CD8-positive, alpha-beta memory T cell (primary cell): ENCODE results near the gene HMX3. TPM values are rescaled to one million over a fixed set of nuclear protein-coding genes. Genes with fewer than 3 reads are reported as not detected.

Source experiments
- CTCF ChIA-PET: fragments of 350-600 bp; sonication (Branson Sonifier 250); formaldehyde crosslinking; loops from one replicate; lab custom pipeline; 2021; ENCODE audit warnings: antibody characterized with exemption; lab: Charles Lee
- POLR2A ChIA-PET: fragments of 350-600 bp; sonication (Branson Sonifier 250); formaldehyde crosslinking; loops from one replicate; lab custom pipeline; 2021; ENCODE audit warnings: antibody characterized with exemption; lab: Charles Lee
- DNase-seq, 5 donors: peaks; one replicate each; pipeline versions ENCODE4 v3.0.0 to v3.0.0-alpha.2; 2020 to 2022; ENCODE audit warnings: mixed read lengths in 1 of 5
- H3K27ac ChIP-seq: one replicate; pipeline ENCODE4 v1.7.0; 2013; ENCODE audit warnings: low read depth, mild to moderate bottlenecking, low read length, moderate library complexity
- H3K27me3 ChIP-seq: 2 replicates; pipeline ENCODE4 v1.7.0; 2013; ENCODE audit warnings: low read length, mild to moderate bottlenecking; ENCODE audit not compliant: insufficient read depth, poor library complexity, severe bottlenecking
- H3K36me3 ChIP-seq: 2 replicates; pipeline ENCODE4 v1.7.0; 2013; ENCODE audit warnings: mild to moderate bottlenecking, low read length, moderate library complexity; ENCODE audit not compliant: insufficient read depth
- H3K4me1 ChIP-seq: 2 replicates; pipeline ENCODE4 v1.7.0; 2013; ENCODE audit warnings: mild to moderate bottlenecking, low read length, moderate library complexity; ENCODE audit not compliant: insufficient read depth
- H3K4me3 ChIP-seq: 2 replicates; pipeline ENCODE4 v1.7.0; 2013; ENCODE audit warnings: mild to moderate bottlenecking, low read length
- H3K9me3 ChIP-seq: 2 replicates; pipeline ENCODE4 v1.7.0; 2013; ENCODE audit warnings: mild to moderate bottlenecking, low read length
- H3K27ac Mint-ChIP-seq, 8 donors: one replicate each; pipeline ENCODE4 v1.8.0; 2020 to 2021; ENCODE audit warnings: mixed read lengths in 8 of 8, mild to moderate bottlenecking in 6 of 8, inconsistent platforms in 3 of 8, moderate library complexity in 3 of 8
- H3K27me3 Mint-ChIP-seq, 2 donors: one replicate each; pipeline ENCODE4 v1.8.0; 2020 to 2021; ENCODE audit warnings: mixed read lengths in 2 of 2, mild to moderate bottlenecking in 1 of 2, moderate library complexity in 1 of 2
- H3K36me3 Mint-ChIP-seq, 3 donors: one replicate each; pipeline ENCODE4 v1.8.0; 2020 to 2021; ENCODE audit warnings: mixed read lengths in 3 of 3, inconsistent platforms in 1 of 3, mild to moderate bottlenecking in 1 of 3
- H3K4me1 Mint-ChIP-seq, 3 donors: one replicate each; pipeline ENCODE4 v1.8.0; 2020 to 2021; ENCODE audit warnings: mixed read lengths in 3 of 3, inconsistent platforms in 1 of 3, mild to moderate bottlenecking in 1 of 3
- H3K4me3 Mint-ChIP-seq, 7 donors: one replicate each; pipeline ENCODE4 v1.8.0; 2020 to 2021; ENCODE audit warnings: mixed read lengths in 7 of 7, mild to moderate bottlenecking in 6 of 7, moderate library complexity in 4 of 7, inconsistent platforms in 2 of 7
- H3K9me3 Mint-ChIP-seq, 5 donors: one replicate each; pipeline ENCODE4 v1.8.0; 2020 to 2022; ENCODE audit warnings: mixed read lengths in 5 of 5, mild to moderate bottlenecking in 3 of 5, moderate library complexity in 2 of 5, inconsistent platforms in 1 of 5
- polyA plus RNA-seq: library from polyadenylated mRNA; unstranded; fragments of 300-500 nt; fragmentation: Illumina TruSeq; gene quantifications from one replicate; pipeline ENCODE4 v1.2.3, GENCODE V29; 2021
- total RNA-seq, 2 experiments: library from RNA; stranded (reverse); gene quantifications; one replicate each; pipeline ENCODE4 v1.2.3, GENCODE V29; 2021

Gene HMX3
- total RNA-seq (not detected), polyA plus RNA-seq (not detected)

- peak within 1 kb of the TSS; percentile 71 to 89 (median 72) for H3K4me3 Mint-ChIP-seq
- H3K27me3 Mint-ChIP-seq: peaks cover 59 to 80% of the 10 kb centered on the region in 2 donors
- H3K4me1 ChIP-seq: peaks cover 53% of the 10 kb centered on the region
- peak within 1 kb of the TSS in 2 of 8 donors; percentile 69 to 88 for H3K27ac Mint-ChIP-seq
- H3K36me3 Mint-ChIP-seq: no peaks in the 10 kb centered on the region
- ChIA-PET POLR2A (no interaction called here), CTCF (no interaction called here)
- H3K27ac ChIP-seq: peak within 1 kb of the TSS; percentile 72
- H3K9me3 ChIP-seq: no peaks in the 10 kb centered on the region
- H3K36me3 ChIP-seq: no peaks in the 10 kb centered on the region
- H3K9me3 Mint-ChIP-seq: peaks cover 0 to 2% (median 0%) of the 10 kb centered on the region in 5 donors
- H3K4me3 ChIP-seq: peak within 1 kb of the TSS; percentile 50
- peaks cover 42 to 63% (median 43%) of the 10 kb centered on the region in 3 donors for H3K4me1 Mint-ChIP-seq
- DNase-seq: peak in 2 of 5 donors; percentile 35 to 71
- peaks cover 66% of the 10 kb centered on the region for H3K27me3 ChIP-seq
These were observed at the start of gene HMX3 for GRCh38 chr10:123135415-123136141. Gene HMX3, plus strand, starts transcription at chr10:123135970. Its CDS starts 81 bp downstream, at chr10:123136051.

- H3K9me3 ChIP-seq: no peaks in the 10 kb centered on the region
- Mint-ChIP-seq H3K4me3 (no peak overlapping the region), H3K9me3 (no peaks in the 10 kb centered on the region), H3K27me3 (peaks cover 11 to 27% of the 10 kb centered on the region in 2 donors), H3K27ac (no peak overlapping the region), H3K4me1 (peaks cover 0 to 1% (median 0%) of the 10 kb centered on the region in 3 donors), H3K36me3 (no peaks in the 10 kb centered on the region)
- no peaks in the 10 kb centered on the region for H3K4me1 ChIP-seq
- no peak for DNase-seq
- no peak overlapping the region for H3K27ac ChIP-seq
- H3K27me3 ChIP-seq: no peaks in the 10 kb centered on the region
- ChIA-PET POLR2A (no interaction called here), CTCF (no interaction called here)
- no peak overlapping the region for H3K4me3 ChIP-seq
- H3K36me3 ChIP-seq: no peaks in the 10 kb centered on the region
These were observed 49.5 kb upstream of the HMX3 start for GRCh38 chr10:123086281-123086680.

GRCh38 chr10:123087348-123087747 is 48.4 kb upstream of the HMX3 start:
- Mint-ChIP-seq H3K4me3 (no peak overlapping the region), H3K27me3 (peaks cover 11 to 26% of the 10 kb centered on the region in 2 donors), H3K4me1 (peaks cover 0 to 1% (median 0%) of the 10 kb centered on the region in 3 donors)

GRCh38 chr10:123087786-123088185 is 48.0 kb upstream of the HMX3 start:
- H3K4me1 ChIP-seq: no peaks in the 10 kb centered on the region
- Mint-ChIP-seq H3K36me3 (no peaks in the 10 kb centered on the region), H3K27me3 (peaks cover 7 to 27% of the 10 kb centered on the region in 2 donors), H3K4me3 (no peak overlapping the region), H3K27ac (no peak overlapping the region), H3K4me1 (peaks cover 0 to 1% (median 0%) of the 10 kb centered on the region in 3 donors), H3K9me3 (no peaks in the 10 kb centered on the region)
- ChIA-PET POLR2A (no interaction called here), CTCF (no interaction called here)
- no peak overlapping the region for H3K27ac ChIP-seq
- no peaks in the 10 kb centered on the region for H3K9me3 ChIP-seq
- no peak for DNase-seq
- no peaks in the 10 kb centered on the region for H3K36me3 ChIP-seq
- H3K27me3 ChIP-seq: no peaks in the 10 kb centered on the region
- no peak overlapping the region for H3K4me3 ChIP-seq

More at GRCh38 chr10:123087348-123087747, 48.4 kb upstream of the HMX3 start:
- no peaks in the 10 kb centered on the region for H3K9me3 ChIP-seq
- H3K27ac ChIP-seq: no peak overlapping the region
- H3K36me3 ChIP-seq: no peaks in the 10 kb centered on the region
- H3K4me1 ChIP-seq: no peaks in the 10 kb centered on the region
- no peaks in the 10 kb centered on the region for H3K27me3 ChIP-seq
- Mint-ChIP-seq H3K36me3 (no peaks in the 10 kb centered on the region), H3K27ac (no peak overlapping the region), H3K9me3 (no peaks in the 10 kb centered on the region)
- no peak overlapping the region for H3K4me3 ChIP-seq
- ChIA-PET CTCF (no interaction called here), POLR2A (no interaction called here)
- DNase-seq: no peak

GRCh38 chr10:123092635-123093414 is 42.9 kb upstream of the HMX3 start:
- no peak overlapping the region for H3K27ac ChIP-seq
- Mint-ChIP-seq H3K27me3 (peaks cover 12 to 54% of the 10 kb centered on the region in 2 donors), H3K36me3 (no peaks in the 10 kb centered on the region), H3K4me1 (peaks cover 0 to 1% (median 0%) of the 10 kb centered on the region in 3 donors), H3K27ac (no peak overlapping the region), H3K4me3 (no peak overlapping the region), H3K9me3 (no peaks in the 10 kb centered on the region)
- no peaks in the 10 kb centered on the region for H3K9me3 ChIP-seq
- no peaks in the 10 kb centered on the region for H3K36me3 ChIP-seq
- DNase-seq: no peak
- H3K27me3 ChIP-seq: no peaks in the 10 kb centered on the region
- H3K4me1 ChIP-seq: no peaks in the 10 kb centered on the region
- no peak overlapping the region for H3K4me3 ChIP-seq
- ChIA-PET CTCF (no interaction called here), POLR2A (no interaction called here)

- Histone ChIP-seq H3K27me3 (no peaks in the 10 kb centered on the region), H3K4me1 (no peaks in the 10 kb centered on the region), H3K27ac (no peak overlapping the region), H3K9me3 (no peaks in the 10 kb centered on the region), H3K4me3 (no peak overlapping the region), H3K36me3 (no peaks in the 10 kb centered on the region)
- H3K36me3 Mint-ChIP-seq: no peaks in the 10 kb centered on the region
- H3K27ac Mint-ChIP-seq: no peak overlapping the region
- ChIA-PET CTCF (no interaction called here), POLR2A (no interaction called here)
- H3K9me3 Mint-ChIP-seq: no peaks in the 10 kb centered on the region
- no peak for DNase-seq
- H3K27me3 Mint-ChIP-seq: peaks cover 12 to 60% of the 10 kb centered on the region in 2 donors
- H3K4me3 Mint-ChIP-seq: no peak overlapping the region
- peaks cover 0 to 1% (median 0%) of the 10 kb centered on the region in 3 donors for H3K4me1 Mint-ChIP-seq
These were observed 42.3 kb upstream of the HMX3 start for GRCh38 chr10:123093489-123093888.

GRCh38 chr10:123096452-123096851 is 39.3 kb upstream of the HMX3 start:
- Histone ChIP-seq H3K27ac (no peak overlapping the region), H3K4me1 (no peaks in the 10 kb centered on the region), H3K9me3 (no peaks in the 10 kb centered on the region), H3K4me3 (no peak overlapping the region), H3K36me3 (no peaks in the 10 kb centered on the region), H3K27me3 (no peaks in the 10 kb centered on the region)
- ChIA-PET CTCF (no interaction called here), POLR2A (no interaction called here)
- no peaks in the 10 kb centered on the region for H3K4me1 Mint-ChIP-seq
- H3K4me3 Mint-ChIP-seq: no peak overlapping the region
- DNase-seq: no peak
- no peaks in the 10 kb centered on the region for H3K9me3 Mint-ChIP-seq
- no peak overlapping the region for H3K27ac Mint-ChIP-seq
- H3K27me3 Mint-ChIP-seq: peaks cover 8 to 52% of the 10 kb centered on the region in 2 donors
- H3K36me3 Mint-ChIP-seq: no peaks in the 10 kb centered on the region

GRCh38 chr10:123097039-123097438 is 38.7 kb upstream of the HMX3 start:
- Mint-ChIP-seq H3K4me3 (no peak overlapping the region), H3K36me3 (no peaks in the 10 kb centered on the region), H3K27me3 (peaks cover 8 to 51% of the 10 kb centered on the region in 2 donors), H3K9me3 (no peaks in the 10 kb centered on the region), H3K4me1 (no peaks in the 10 kb centered on the region), H3K27ac (no peak overlapping the region)
- ChIA-PET CTCF (no interaction called here), POLR2A (no interaction called here)
- DNase-seq: no peak
- no peaks in the 10 kb centered on the region for H3K27me3 ChIP-seq
- H3K4me1 ChIP-seq: no peaks in the 10 kb centered on the region
- H3K27ac ChIP-seq: no peak overlapping the region
- no peaks in the 10 kb centered on the region for H3K9me3 ChIP-seq
- H3K36me3 ChIP-seq: no peaks in the 10 kb centered on the region
- H3K4me3 ChIP-seq: no peak overlapping the region
